Right lobe of liver (tissue), 6 donors: ENCODE measurements around the gene KCNH2. TPM values are rescaled to one million over a fixed set of nuclear protein-coding genes. Genes with fewer than 3 reads are reported as not detected.

ENCODE experiments used
- ATAC-seq, 4 donors: fragments of 200-7000 bp; cut with Tn5 transposase; one replicate each; pipeline ENCODE4 v1.9.1; 2020; ENCODE audit warnings: mild to moderate bottlenecking in 4 of 4, moderate library complexity in 4 of 4
- DNase-seq, 3 donors: peaks; one replicate each; pipeline ENCODE4 v3.0.0-alpha.2; 2020
- H3K27ac ChIP-seq, 3 donors: fragments of 200-600 bp; one replicate each; pipeline ENCODE4 v1.8.0; 2022
- H3K27me3 ChIP-seq, 2 donors: fragments of 200-600 bp; one replicate each; pipeline ENCODE4 v1.8.0; 2022
- H3K36me3 ChIP-seq, 4 donors: fragments of 200-600 bp; sonication (generic) in 1 of 4; one replicate each; pipeline versions ENCODE4 v1.5.1 to v1.8.0; 2017 to 2022; ENCODE audit warnings: control low read depth in 1 of 4
- H3K4me1 ChIP-seq, 4 donors: fragments of 200-600 bp; sonication (generic) in 1 of 4; one replicate each; pipeline versions ENCODE4 v1.5.1 to v1.8.0; 2017 to 2022; ENCODE audit warnings: control low read depth in 1 of 4
- H3K4me3 ChIP-seq, 3 donors: fragments of 200-600 bp; one replicate each; pipeline ENCODE4 v1.8.0; 2022
- H3K9me3 ChIP-seq, 4 donors: fragments of 200-600 bp; sonication (generic) in 1 of 4; one replicate each; pipeline versions ENCODE4 v1.5.1 to v1.8.0; 2017 to 2022; ENCODE audit warnings: control low read depth in 1 of 4
- POLR2A ChIP-seq: fragments of 450-650 bp; IDR thresholded peaks from one replicate; pipeline ENCODE4 v1.6.1; 2017; ENCODE audit warnings: antibody characterized with exemption, mild to moderate bottlenecking
- WGBS: methylation state at CpG from one replicate; pipeline ENCODE4 v1.1.6; 2018; ENCODE audit warnings: low coverage, low lambda C conversion rate; ENCODE audit not compliant: insufficient coverage; ENCODE audit errors: missing lambda C conversion rate; 5-methylcytosine and 5-hydroxymethylcytosine counted together
- intact Hi-C, 2 donors: fragments of 100-400 bp; cut with DNase I; formaldehyde crosslinking; loops; one replicate each; pipeline versions ENCODE4 v1.11.2 to v1.14.1; 2022
- total RNA-seq, 6 experiments: library from RNA; depleted of rRNA in 2 of 6; stranded (reverse); fragments of >200 nt in 2 of 6; fragmentation: NEBNext Ultra II Directional in 3 of 6; extraction: Animal tissue kit (Norgen Biotek cat#: 25700) in 3 of 6; gene quantifications; one replicate each; pipeline versions ENCODE4 v1.1.0 to v1.2.4, GENCODE V29; 2016 to 2023
- TF ChIP-seq, protein P1 (sequence below), 4 donors: fragments of 200-600 bp in 3 of 4; fragments of 450-650 bp in 1 of 4; IDR thresholded peaks; one replicate each; pipeline versions ENCODE4 v1.5.1 to v1.8.0; 2016 to 2022; ENCODE audit warnings: antibody characterized with exemption in 4 of 4, mild to moderate bottlenecking in 2 of 4
- donor health status: DM: no; HTN: yes; CAD: no.
- donor health status: DM: no; HTN: no; CAD: no.
- donor health status: DM: no; HTN: no; CAD: no.
- donor health status: DM: no; HTN: yes; CAD: no.
- donor health status: DM: no; HTN: yes; CAD: no.

KCNH2 gene
- total RNA-seq, 6 experiments from 2014 or later: 0.11 to 0.69 (median 0.18) TPM; not detected in 1

DNA sequence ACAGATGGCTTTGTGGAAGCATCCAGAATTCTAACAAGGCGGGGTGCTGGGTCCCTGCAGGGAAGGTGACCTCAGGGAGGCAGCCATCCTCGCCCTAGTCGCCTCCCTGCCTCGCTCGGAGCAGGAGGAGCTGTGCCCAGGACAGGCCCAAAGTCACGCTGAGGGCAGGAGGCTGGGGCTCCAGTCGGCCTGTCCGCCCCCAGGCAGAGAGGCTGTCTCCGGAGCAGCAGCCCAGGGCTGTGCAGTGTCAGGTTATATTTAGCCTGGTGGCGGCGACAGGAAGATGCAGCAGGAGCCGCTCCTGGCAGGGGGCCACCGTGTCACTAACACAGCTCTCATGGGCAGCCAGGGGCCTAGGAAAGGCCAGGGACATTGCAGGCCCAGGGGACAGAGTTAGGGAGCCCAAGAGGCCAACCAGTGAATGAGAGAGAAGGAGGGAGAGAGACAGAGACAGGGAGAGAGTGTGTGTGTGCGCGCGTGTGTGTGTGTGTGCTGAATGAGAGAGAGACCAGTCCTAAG, 13.5 kb downstream of the KCNH2 start:
- WGBS: 35% methylated on average over 12 of the region's 16 CpGs
- Histone ChIP-seq H3K4me1 (no peaks in the 10 kb centered on the region), H3K27ac (no peak overlapping the region), H3K4me3 (no peak overlapping the region), H3K27me3 (no peaks in the 10 kb centered on the region), H3K9me3 (no peaks in the 10 kb centered on the region), H3K36me3 (no peaks in the 10 kb centered on the region)
- TF ChIP-seq POLR2A: no peak
- TF ChIP-seq, protein P1, sequence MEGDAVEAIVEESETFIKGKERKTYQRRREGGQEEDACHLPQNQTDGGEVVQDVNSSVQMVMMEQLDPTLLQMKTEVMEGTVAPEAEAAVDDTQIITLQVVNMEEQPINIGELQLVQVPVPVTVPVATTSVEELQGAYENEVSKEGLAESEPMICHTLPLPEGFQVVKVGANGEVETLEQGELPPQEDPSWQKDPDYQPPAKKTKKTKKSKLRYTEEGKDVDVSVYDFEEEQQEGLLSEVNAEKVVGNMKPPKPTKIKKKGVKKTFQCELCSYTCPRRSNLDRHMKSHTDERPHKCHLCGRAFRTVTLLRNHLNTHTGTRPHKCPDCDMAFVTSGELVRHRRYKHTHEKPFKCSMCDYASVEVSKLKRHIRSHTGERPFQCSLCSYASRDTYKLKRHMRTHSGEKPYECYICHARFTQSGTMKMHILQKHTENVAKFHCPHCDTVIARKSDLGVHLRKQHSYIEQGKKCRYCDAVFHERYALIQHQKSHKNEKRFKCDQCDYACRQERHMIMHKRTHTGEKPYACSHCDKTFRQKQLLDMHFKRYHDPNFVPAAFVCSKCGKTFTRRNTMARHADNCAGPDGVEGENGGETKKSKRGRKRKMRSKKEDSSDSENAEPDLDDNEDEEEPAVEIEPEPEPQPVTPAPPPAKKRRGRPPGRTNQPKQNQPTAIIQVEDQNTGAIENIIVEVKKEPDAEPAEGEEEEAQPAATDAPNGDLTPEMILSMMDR (IDR thresholded peaks at IDR 0.05): no peak
- peak in 2 of 3 donors; percentile 51 to 62 for DNase-seq
- peak; percentile 60 to 68 (median 66) for ATAC-seq
- intact Hi-C loops: no loop called here

DNA sequence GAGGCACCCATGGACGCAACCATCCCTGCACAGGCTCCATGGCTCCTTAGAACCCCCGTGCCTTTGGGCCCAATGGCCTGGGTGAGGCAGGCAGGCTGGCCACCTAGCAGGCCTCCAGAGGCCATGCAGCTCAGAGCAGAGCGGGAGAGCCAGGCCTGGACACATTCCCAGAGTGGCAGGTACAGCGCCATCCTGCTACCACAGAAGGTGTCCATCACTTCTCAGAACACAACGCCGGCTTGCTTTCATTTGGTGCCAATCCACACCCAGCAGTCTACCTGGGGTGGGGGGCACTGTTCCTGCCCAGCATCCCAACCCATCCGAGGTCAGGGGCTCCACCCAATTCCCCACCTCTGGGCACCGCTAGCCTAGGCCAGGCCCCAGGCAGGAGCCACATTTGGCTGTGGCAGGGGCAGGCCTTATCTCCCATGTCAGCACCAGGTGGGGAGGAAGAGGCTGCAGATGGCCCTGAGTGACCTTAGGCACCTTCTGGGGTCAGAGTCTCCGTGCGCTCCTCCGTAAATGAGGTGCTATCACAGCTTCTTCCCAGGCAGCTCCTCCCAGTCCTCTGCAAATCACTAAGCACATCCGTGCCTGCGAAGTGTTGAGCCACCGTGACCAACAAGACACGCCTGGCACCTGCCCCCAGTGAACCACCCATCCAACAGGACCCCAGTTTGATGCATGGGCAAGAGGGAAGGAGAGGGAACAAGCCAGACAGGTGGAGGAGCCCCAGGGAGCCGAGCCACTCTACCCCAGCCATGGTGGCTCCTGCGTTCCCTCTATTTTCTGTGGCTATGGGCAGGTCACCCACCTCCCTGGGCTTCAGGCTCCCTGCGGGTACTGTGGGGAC, 14.2 kb downstream of the KCNH2 start:
- Histone ChIP-seq H3K9me3 (no peaks in the 10 kb centered on the region), H3K27ac (no peak overlapping the region), H3K4me1 (no peaks in the 10 kb centered on the region), H3K27me3 (no peaks in the 10 kb centered on the region), H3K4me3 (no peak overlapping the region), H3K36me3 (no peaks in the 10 kb centered on the region)
- 72% methylated on average over 4 of the region's 18 CpGs for WGBS
- intact Hi-C loops: no loop called here
- DNase-seq: no peak
- no peak for ATAC-seq
- no peak for TF ChIP-seq POLR2A
- TF ChIP-seq, protein P1 (IDR thresholded peaks at IDR 0.05): no peak

DNA sequence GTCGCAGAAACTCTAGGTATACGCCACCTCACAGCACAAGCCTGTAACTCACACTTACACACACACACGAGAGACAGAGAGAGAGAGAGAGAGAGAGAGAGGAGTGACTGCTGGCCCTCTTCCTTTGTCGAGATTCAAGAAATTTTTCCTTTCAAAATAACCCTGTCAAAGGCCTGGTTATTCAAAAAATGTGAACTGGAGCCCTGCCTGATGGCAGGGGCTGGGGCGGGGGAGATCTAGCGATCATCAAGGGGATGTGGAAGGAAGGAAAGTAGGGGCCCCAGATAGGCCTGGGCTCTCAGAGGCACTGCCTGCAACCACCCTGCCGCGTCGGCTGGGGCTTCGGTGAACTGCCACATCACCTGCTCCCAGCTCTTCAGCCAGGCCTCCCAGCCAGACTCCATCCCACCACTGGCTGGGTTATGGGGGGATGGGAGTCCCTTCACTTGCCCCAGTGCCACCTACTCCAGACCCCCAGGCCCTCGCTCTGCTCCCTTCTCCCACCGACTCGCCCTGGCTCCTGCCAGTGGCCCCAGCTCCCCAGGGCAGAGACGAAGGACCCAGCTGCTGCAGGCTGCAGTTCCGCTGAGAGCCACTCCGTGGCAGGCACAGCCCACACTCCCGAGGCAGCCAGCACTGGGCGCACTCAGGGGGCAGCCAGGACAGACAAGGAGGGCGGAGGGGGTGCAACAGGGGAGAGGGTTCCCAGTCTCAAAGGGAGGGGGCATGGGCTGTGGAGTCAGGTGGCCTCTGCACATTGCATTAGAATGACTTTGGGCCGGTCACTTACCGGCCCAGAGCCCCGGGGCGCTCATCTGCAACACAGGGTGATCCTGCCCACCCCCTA, 15.3 kb downstream of the KCNH2 start:
- H3K4me1 ChIP-seq: no peaks in the 10 kb centered on the region
- H3K36me3 ChIP-seq: no peaks in the 10 kb centered on the region
- TF ChIP-seq, protein P1 (IDR thresholded peaks at IDR 0.05): peak; percentile 63 to 74 (median 70)
- TF ChIP-seq POLR2A: no peak
- no peak overlapping the region for H3K4me3 ChIP-seq
- WGBS: 32% methylated on average over 10 of the region's 23 CpGs
- no peaks in the 10 kb centered on the region for H3K9me3 ChIP-seq
- intact Hi-C loops: no loop called here
- H3K27me3 ChIP-seq: no peaks in the 10 kb centered on the region
- no peak overlapping the region for H3K27ac ChIP-seq
- peak in 1 of 3 donors; percentile 68 for DNase-seq
- ATAC-seq: peak; percentile 66 to 85 (median 74)

DNA sequence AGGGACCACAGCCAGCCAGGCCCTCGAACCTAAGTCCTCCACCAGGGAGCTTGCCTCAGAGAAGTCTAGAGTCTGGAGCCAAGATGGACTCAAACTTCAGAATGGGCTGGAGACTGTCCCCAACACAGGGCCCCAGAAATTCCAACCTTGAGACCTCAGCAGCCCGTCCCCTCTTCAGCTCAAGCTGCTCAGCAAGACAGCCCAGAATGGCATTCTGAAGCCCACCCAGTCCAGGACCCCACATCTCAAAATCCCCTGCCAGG, 15.9 kb downstream of the KCNH2 start:
- DNase-seq (no peak), ATAC-seq (no peak)
- H3K9me3 ChIP-seq: no peaks in the 10 kb centered on the region
- H3K27ac ChIP-seq: no peak overlapping the region
- no peaks in the 10 kb centered on the region for H3K4me1 ChIP-seq
- TF ChIP-seq, protein P1 (IDR thresholded peaks at IDR 0.05): no peak
- no peak for TF ChIP-seq POLR2A
- WGBS: 83% methylated on average over 1 of the region's 2 CpGs
- no peaks in the 10 kb centered on the region for H3K36me3 ChIP-seq
- intact Hi-C loops: no loop called here
- no peak overlapping the region for H3K4me3 ChIP-seq
- no peaks in the 10 kb centered on the region for H3K27me3 ChIP-seq
